ENCODE results near the gene FAM53B.

Gene FAM53B

GRCh38 chr10:124708922-124709520, 35.2 kb downstream of the FAM53B start:
- DNase-seq = no peak

DNA sequence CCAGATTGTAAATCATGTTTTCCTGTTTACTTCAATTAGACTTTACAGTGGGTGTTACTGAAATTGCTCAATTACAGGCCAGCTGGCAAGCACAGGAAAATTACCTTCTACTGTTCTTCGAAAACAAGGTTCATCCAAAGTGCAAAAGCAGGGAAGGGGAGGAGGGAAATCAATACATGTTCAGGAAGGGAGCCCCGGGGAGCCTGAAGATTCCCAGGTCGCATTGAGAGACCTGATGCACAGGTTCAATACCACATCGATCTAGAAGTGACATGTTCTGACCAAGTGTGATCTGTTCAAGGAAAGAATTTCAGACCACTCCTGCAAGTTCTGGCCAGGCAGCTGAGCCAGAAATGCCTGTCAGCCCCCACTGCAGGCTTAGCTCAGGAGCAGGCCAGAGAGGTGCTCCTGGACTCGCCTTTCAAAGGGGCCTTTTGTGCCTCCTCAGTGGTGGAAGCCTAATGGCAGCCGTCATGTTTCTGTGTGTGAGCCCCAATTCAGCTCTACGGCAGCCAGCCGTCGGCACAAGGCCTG, 35.9 kb downstream of the FAM53B start:
- DNase-seq = peak; percentile 17

- DNase-seq = no peak
These were observed 36.6 kb downstream of the FAM53B start for GRCh38 chr10:124707551-124707950.

DNA sequence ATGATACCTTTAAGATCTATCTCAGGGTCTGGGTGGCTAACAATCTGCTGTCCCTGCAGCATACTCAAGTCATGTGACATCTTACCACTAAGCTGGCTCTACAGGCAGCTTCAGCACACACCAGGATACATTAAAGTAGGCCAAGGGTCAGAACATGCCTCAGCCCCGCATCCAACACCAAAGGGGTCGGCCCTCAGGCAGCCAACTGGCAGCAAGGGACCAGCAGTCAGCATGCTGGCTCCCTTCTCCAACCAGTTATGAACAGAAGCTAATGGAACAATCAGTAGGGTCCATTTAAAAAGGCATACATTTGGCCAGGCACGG, 37.1 kb downstream of the FAM53B start:
- DNase-seq = no peak

- DNase-seq = no peak
These were observed 37.6 kb downstream of the FAM53B start for GRCh38 chr10:124706462-124707143.

GRCh38 chr10:124705817-124706461, 38.2 kb downstream of the FAM53B start:
- DNase-seq = no peak

DNA sequence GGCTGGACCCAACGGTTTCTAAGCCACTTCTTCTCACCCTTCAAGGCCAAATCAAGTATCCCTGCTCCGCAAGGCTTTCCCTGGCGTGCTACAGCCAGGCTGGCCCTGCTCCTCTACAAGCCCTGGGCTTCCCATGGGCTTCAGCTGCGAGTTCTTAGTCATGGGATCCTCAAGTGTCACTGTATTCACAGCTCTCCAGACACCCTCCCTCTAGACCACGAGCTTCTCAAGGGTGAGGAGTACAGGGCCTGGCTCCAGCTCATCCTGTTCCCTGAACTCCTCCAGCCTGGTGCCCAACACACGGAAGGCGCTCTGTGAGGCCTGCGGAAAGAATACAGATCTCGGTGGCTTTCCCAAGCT, 38.8 kb downstream of the FAM53B start:
- no peak for DNase-seq

DNA sequence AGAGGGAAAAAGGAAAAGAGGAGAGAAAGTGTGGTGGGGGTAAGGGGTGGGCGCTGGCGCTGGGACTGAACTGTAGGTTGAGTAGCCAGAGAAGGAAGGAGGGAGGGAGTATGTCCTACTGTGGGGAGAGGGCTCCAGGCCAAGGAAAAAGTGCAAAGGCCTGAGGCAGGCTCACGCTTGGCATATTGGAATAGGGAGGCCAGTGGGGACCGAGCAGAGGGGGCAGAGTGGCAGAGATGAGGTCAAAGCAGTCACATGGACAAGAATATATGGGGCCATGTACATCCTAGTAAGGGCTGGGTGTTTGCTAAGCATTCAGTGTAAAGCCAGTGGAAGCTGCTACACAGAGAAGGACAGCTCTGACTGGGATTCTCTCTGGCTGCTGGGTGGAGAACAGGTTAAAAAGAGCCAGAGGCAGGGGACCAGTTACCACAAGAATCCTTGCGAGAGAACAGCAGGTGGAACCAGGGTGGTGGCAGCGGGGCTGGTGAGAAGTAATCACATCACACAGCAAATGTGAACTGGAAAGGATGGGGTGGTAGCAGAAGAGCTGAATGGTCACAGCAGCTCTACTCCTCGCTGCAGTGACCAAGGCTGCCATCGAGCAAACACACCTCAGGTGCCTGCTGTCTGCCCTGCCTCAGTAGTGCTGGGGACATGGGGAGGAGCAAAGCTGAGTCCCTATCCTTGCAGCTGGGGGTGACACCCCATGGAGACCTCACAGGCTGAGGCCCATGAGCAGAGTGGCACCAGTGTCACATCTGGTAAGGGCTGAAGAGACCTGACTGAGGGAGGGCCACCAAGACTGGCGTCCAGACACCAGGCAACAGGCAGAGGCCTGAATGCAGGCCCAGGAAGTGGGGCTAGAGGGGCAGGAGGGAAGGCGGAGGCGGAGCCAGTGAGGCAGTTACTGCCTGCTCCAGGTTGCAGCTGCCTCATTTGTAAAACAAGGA, 39.5 kb downstream of the FAM53B start:
- no peak for DNase-seq

GRCh38 chr10:124703778-124704427, 40.3 kb downstream of the FAM53B start:
- DNase-seq = no peak

DNA sequence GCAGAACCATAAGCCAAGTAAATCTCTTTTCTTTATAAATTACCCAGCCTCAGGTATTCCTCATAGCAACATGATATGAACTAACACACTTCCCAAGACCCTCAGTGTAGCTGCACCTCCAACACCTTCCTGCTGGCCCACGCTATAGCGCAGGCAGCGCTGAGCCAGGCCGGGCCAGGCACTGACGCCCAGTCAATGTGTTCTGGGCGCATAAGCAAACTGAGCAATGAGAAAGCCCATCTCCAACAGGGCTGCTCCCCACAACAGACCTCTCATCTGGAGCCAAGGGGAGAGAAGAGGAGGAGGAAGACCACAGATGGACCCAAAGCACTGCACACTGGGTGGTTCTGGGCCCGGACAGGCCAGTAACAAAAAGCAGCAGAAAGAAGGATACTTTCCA, 40.8 kb downstream of the FAM53B start:
- no peak for DNase-seq

DNA sequence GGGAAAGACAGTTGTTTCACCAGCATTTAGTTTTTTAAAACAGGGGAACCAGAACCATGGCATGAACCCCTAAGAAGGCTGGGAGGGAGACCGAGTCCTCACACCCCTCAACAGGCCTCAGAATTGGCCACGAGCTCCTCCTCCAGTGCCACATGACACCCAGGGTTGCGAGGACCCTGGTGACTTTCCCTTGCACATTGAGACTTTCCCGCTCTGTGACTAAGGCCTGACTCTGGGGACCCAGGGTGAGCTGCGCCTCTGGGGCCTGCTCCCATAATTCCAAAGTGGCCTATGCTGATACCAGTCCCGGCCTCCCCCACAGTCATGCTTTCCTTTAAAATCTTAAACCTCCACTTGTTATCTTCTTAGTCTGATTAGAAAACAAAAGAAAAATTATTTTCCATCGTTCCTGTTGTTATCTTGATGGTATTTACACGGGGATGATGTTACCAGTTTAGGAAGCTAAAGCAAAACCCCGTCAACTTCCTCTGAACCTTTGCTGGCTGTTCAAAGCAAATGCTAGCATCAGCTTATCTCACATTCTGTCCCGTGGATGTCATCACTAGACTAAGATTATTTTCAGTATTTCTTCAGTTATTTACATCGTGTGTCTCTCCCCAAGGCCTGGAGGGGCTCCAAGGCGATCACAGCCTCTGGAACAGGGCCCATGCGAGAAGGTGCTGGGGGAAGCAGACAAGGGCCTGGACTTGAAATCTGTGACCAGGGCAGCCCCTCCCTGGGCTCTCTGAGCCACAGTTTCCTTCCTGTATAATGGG, 42.1 kb downstream of the FAM53B start:
- no peak for DNase-seq

GRCh38 chr10:124701435-124701834, 42.7 kb downstream of the FAM53B start:
- DNase-seq = no peak

DNA sequence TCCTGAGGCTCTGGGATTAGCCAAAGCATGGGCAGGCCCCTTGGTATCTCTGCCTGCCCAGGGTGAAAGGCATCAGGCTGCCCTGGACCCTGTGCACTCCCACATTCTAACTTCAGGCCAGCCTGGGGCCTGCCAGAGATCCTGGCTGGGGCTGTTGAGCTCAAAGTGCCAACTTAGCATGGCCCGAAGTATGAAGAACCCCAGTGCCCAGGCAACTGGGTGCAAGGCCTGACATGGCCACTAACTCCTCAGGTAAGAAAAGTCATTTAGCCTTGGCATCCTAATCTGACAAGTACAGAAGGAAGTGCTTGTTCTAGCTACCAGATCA, 43.2 kb downstream of the FAM53B start:
- no peak for DNase-seq

DNA sequence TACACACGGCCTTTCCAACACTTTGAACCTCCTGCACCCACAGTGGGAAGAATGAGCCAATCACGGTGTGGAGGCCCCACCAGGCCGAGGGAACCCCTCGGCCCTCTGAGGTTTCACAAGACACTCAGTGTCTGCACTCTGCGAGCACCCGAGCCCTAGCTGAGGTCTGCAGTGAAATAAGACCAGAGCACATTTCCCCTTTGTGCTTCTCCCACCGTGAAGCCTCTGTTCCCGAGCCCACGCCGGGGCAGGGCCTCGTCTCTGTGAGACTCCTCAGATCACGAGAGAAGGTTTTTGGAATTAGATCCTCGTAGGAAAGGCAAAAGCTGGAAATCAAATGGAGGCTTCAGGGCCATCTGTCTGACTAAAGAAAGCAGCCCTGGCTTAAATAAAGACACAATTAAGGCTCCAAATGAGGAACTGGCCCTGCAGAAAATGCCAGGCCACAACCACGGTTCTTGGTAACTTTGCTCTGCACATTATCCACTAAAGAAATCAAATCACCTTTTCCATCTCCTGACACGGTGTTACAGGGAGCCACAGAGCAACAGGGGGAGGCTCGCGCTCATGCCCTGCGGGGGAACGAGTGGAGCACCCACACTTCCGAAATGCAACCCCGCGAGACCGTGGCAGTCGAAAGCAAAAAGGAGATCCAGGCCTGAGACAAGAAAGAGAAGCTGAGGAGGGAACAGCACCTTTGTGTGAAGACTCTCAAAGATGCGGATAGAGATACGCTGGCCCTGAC, 43.7 kb downstream of the FAM53B start:
- no peak for DNase-seq

GRCh38 chr10:124699471-124700292, 44.5 kb downstream of the FAM53B start:
- no peak for DNase-seq

DNA sequence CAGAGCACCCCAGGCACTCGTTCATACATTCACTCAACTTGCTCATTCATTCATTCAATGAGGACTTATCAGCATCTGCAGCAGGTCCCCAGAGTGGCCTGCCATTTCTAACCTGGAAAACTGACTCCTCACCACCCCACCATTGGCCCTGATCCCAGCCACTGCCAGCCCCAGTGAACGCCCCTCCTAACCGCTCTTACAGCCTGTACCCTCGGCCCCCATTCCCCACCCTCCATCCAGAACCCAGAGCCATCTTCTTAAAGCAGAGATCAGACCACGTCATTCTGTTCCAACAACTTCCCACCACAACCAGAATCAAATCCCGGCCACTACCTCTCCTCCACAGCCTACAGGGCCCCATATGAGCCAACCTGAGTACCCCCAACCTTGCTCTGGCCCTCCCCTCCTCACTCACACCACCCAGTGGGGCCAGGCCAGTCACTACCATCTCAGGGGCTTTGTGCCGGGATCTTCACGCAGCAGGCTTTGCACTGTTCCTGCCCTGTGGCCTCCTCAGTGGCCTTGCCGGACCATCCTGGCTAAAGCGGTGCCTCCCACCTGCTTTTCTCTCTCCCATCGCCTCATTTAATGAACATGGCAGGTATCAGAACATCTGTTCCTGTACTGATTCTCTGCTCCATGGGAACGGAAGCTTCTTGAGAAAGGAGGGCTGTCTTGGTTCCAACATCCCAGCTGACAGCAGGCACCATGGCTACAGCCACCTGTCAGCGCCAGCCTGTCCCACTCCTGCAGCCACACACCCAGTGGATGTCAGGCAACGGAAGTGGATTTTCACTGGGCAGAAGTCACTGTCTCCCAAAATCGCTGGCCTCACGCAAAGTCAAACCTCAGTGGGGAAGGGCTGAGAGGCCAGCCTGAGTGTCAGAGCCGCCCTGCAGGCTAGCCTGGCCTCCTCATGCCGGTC, 45.4 kb downstream of the FAM53B start:
- DNase-seq = peak; percentile 18

DNA sequence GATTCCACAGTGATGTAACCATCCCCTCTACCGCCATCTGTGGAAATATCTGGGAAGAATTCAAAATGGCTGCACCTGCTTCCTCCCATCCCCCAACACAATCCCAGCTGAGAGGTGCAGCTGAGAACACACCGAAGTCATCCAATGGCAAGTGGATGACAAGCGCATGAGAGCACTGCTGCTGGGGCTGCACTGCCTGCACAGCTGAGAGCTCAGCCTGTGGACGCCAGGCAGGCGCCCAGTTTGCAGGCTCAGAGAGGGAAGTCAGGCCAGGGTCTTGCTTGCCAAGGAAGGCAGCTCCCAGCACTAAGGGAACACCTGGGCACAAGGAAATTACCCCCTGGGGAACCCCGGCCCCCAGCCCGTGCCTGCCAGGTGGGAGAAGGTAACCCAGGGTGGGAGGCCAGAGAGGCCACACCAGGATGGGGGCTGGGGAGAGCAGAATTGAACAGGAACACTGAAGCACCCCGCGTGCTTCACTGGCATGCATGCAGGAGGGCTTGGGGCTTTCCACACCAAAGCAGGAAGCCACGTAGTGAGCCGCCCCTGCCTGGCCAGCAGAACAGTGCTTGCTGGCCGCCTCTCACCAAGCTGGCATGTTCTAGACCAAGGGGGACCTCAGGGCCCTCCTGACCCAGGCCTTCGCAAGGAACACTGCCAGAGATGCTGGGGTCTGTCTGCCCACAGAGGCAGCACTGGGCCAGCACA, 46.2 kb downstream of the FAM53B start:
- DNase-seq = no peak

GRCh38 chr10:124697443-124697836, 46.7 kb downstream of the FAM53B start:
- no peak for DNase-seq

Measured in NCI-H2171 (cell line).